HPDE6-E6E7 (cell line): ENCODE results near the gene LRIT2.
A peak's percentile ranks its signal among the peaks of the same experiment; 100 is the strongest.

ENCODE experiments used
- DNase-seq: peaks from one replicate; pipeline ENCODE4 v3.0.0; 2011; ENCODE audit warnings: missing footprints; ENCODE audit errors: extremely low spot score

The LRIT2 gene, protein sequence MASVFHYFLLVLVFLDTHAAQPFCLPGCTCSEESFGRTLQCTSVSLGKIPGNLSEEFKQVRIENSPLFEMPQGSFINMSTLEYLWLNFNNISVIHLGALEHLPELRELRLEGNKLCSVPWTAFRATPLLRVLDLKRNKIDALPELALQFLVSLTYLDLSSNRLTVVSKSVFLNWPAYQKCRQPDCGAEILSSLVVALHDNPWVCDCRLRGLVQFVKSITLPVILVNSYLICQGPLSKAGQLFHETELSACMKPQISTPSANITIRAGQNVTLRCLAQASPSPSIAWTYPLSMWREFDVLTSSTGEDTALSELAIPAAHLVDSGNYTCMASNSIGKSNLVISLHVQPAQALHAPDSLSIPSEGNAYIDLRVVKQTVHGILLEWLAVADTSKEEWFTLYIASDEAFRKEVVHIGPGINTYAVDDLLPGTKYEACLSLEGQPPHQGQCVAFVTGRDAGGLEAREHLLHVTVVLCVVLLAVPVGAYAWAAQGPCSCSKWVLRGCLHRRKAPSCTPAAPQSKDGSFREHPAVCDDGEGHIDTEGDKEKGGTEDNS

DNA sequence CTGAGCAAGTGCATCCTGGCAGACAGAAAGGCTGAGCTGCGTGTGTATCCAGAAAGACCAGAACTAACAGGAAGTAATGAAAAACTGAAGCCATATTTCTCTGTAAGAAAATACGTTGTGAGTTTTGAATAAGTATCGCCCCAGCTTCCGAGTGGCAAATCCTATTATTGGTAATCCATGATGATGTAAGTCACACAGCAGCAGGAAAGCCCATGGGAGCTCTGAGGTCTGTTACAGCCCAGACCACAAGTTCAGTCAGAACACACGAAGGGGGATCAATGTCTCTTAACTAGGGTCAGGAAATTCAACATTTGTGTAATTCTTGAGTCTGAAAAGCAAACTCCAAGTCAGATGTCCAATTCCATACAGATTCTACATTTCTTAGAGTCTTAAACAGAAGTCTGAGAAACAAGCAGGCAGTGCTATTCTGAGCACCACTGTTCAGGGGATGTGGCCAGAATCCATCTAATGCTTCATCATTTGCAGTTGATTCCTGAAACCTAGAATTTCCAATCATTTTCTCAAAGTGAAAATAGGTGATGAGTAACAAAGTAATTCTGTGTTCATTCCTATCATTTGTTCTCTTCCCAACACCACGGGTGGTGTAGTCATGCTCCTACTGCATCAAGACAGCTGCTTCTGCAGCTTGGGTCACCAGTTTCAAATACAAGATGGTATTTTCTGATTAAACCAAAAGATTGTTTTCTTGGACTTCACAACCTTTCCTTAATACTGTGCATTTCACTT, at the start of gene LRIT2:
Gene LRIT2 (minus strand): TSS at position 118 of the 747 bp plus-strand sequence. CDS start 24 bp downstream, at position 94.
- DNase-seq = no peak

DNA sequence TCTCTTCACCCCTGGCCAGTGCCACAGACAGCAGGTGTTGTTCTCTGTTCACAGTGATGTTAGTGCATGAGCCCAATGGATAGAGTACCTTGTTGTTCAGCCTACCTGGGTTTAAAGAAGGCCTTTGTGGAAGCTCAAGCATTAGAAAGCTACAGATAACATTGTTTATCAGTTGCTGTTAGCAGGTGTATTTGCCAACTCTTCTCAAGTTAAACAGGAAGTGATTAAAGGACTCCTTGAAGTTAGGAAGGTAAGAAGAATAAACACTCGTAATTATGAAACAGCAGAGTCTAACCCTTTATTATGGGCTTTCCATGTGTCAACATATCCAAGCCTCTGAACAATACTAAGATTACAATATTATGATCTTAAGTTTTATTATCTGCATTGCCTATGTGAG, 45.4 kb upstream of the LRIT2 start:
- no peak for DNase-seq

DNA sequence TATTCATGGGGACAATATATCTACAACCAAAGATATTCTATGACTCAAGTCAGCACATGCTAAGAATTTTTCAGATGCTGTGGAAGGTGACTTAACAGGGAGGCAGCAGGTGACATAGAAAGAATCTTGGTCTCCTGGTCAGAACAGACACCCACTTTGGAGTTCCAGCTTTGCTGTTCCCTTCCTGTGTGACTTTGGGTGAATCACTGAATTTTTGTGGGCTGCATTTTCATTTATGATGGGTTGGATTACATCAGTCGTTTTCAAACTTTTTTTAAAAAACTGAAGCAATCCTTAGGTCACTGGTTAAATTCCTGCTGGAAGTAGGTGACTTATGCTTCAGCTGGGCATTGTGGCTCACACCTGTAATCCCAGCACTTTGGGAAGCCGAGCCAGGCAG, 44.4 kb upstream of the LRIT2 start:
- peak; percentile 10 for DNase-seq

DNA sequence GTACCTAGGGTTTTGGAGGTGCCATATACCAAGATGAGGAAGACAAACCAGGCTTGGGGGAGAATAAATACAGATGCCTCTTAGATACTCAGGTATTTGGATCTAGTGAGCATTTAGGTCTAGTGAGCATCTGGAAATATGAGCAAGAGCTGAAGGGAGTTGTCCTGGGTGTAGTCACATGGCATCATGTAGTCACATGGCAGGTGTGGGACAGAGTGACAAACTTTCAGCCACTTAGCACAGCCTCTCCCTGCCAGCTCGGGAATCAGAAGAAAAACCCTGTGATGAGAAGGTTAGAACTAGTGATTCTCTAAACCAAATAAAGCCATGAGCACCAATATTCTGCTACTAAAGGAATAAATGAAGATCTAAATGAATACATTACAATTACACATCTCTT, 43.8 kb upstream of the LRIT2 start:
- no peak for DNase-seq

DNA sequence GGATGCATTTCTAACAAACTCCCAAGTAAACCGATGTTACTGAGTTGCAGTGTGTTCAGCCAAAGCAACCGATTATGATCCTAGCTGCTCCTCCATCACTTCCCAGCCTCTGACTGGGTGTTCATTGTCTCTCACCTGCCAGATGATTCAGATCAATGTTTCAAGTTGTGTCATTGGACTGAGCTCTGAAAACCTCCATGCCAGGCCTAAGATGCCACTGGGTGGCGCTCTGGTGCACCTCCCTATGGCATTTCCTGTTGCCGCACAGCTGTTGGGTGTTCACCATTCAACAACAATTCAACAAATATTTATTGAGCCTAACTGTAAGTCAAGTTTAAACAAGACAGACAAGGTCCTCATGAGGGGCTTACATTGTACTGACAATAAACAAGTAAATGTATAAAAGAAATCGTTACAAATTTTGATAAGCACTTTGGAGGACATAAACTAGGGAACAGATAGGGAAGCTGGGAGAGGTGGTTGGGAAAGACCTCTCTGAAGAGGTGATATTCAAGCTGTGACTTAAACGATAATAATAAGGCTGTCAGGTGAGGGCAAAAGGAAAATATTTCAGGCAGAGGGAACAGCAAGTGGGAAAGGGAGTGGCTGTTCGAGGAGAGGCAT, 42.3 kb upstream of the LRIT2 start:
- DNase-seq = peak; percentile 14

DNA sequence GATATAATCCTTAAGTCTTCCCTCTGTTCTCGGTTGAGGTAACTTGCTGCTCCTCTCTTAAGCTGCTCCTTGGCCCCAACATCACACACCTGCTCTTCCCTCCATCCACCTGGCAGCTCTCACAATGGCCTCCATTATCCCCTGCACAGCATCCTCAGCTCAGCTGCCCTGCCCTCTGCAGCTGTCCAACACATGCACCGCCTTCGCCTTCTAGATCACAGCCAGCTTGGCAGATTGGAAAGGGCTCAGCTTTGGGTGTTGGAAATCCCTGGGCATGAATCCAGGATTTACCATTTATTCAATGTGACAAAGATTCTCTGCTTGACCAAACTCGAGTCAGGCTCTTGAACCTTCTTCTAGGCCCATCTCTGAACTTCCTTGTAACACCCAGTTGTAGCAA, 40.1 kb upstream of the LRIT2 start:
- DNase-seq = no peak

DNA sequence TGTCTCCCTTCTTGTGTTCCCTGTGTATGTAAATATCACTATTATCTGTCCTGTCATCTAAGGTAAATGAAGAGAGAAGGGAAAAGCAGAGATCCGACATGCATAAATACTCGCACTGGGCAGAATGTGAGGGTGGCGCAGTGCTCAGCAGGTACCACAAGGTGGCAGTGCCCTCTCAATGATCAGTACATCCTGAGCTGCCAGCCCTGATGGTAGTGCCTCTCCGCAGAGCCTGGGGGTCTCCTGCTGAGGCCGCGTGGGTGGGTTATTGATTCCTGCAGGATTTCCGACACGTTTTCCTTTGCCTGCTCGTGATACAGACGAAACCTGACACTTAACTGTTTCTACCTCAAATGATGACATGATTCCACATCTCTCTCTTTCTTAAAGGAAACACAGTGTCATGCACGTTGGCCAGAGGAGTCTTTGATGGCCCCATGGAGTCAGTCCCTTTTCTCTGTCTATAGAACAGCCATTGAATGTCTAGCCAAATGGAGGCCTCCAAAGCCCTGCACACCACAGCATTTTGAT, 39.3 kb upstream of the LRIT2 start:
- DNase-seq = peak; percentile 53

DNA sequence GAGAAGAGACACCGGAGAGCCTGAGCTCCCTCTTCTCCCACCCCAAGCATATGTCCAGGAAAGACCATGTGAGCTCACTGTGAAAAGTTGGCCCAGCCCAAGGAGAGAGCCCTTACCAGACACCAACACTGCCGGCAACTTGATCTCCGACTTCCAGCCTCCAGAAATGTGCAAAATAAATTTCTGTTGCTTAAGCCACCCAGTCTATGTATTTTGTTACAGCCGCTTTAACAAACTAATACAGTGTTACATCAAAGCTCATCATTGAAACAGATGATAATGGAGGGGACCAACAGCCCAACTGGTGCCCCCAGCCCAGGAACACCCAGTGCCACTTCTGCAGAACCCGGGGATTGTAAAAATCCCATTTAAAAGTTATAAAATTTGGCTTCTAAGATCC, 38.4 kb upstream of the LRIT2 start:
- DNase-seq = no peak

DNA sequence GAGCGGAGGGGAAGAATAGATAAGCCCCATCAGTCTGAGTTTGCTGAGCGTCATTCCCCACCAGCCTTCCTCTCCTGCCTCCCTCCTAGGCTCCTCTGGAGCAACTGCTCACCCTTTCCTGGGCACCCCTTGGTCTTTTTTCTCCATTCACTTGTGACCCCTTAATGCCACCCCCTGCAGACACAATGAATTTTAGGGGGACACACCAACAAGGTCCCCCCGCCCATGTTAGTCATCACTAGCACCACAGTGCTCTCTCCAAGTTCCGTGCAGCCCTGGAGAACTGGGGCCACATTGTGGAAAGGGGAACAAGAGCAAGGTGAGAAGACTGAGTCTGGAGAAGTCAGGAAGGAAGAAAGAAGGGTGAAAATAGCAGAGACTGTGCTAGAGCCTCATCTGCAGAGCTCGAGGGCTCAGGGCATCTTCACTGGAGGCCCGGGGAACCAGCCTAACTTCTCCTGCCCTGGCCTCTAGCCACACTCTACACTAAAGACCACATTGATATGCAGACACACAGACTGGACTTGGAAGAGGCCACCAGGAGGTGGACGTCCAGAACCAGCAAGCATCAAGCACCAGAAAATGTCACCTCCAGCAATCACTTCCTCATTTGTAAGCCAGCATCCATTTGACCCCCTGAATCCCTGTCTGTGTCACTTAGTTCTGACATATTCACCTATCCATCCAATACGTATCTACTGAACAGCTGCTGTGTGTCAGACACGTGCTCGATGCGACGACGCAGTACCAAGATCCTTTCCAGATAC, 37.0 kb upstream of the LRIT2 start:
- DNase-seq = no peak

DNA sequence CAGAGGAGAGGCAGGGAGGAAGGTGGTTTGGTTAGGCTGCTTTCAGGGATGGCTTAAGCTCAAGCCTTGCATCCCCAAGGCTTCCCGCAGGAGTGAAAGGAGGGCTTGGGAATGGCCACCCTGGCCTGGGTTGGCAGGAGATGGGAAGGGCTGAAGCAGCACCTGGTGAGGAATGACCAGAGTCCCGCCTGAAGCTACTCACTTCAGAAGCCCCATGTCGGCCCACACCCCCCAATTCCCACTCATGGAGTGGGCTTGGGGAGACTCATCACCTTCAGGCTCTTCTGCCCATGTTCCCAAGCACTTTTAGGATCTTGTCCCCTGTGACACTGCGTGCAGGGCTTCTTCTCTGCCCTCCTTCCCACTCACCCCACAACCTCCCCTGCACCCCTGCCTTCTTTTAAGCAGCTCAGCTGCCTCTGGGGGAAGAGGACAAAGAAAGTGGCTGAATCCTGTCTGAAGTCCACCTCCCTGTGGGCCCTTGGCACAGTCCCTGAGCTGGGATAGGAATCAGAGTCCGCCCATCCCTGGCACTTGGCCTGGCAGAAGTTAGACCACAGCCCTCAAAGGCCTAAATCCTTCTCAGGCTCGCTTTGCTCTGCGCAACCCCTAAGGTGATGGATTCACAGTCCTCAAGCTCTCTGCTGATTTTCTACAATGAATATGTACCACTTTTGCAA, 36.0 kb upstream of the LRIT2 start:
- no peak for DNase-seq

DNA sequence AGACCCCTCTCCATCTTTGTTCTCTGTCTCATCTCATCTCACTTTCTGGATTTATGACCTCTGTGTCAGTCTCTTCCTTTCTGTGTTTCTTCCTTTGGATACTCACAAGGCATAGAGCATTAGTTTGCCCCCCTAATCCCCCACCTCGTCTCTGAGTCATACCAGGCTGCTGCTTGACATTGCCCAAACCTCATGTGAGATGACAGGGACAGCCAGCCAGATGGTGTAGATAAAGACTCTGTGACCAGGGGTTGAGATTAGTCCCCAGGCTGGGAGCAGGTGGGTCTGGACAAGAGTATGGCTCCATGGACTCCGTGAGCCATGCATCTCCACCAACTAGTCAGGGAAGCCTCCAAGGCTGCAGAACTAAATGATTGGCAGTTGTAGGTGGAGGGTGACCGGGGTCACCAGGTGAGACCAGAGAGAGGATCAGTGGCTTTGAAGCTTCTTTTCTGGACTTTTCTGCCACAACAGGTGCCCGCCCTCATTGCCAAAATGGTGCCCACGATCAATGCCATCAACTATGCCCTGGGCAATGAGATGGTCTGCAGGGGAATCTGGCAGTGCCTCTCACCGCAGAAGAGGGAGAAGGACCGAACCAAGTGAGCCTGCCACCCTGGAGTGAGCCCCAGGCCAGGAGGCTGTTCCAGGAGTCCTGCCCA, 32.8 kb upstream of the LRIT2 start:
- DNase-seq = no peak

DNA sequence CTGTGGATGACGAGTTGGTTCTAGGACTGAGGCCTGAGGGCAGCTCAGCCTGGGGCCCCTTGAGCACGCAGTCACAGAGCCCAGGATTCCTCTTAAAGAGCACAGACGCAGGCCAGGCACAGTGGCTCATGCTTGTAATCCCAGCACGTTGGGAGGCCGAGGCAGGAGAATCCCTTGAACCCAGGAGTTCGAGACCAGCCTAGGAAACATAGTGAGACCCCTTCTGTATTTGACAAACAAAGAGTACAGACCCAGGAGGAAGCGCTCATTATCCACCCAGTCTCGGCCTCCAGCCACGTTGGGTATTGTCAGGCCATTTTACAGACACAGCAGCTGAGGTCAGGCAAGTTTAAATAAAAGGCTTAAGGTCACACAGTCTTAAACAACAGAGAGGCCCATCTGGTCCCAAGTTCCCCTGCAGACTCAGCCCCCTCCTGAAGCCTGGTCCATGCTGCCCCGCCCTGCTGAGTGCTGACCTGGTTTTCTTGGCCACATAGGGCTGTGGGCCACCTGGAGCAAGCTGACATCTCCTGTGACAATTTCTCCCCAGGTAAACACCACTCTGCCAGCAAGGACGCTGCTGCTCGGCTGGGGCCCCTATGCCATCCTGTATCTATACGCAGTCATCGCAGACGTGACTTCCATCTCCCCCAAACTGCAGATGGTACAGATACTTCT, 32.1 kb upstream of the LRIT2 start:
- DNase-seq = no peak

DNA sequence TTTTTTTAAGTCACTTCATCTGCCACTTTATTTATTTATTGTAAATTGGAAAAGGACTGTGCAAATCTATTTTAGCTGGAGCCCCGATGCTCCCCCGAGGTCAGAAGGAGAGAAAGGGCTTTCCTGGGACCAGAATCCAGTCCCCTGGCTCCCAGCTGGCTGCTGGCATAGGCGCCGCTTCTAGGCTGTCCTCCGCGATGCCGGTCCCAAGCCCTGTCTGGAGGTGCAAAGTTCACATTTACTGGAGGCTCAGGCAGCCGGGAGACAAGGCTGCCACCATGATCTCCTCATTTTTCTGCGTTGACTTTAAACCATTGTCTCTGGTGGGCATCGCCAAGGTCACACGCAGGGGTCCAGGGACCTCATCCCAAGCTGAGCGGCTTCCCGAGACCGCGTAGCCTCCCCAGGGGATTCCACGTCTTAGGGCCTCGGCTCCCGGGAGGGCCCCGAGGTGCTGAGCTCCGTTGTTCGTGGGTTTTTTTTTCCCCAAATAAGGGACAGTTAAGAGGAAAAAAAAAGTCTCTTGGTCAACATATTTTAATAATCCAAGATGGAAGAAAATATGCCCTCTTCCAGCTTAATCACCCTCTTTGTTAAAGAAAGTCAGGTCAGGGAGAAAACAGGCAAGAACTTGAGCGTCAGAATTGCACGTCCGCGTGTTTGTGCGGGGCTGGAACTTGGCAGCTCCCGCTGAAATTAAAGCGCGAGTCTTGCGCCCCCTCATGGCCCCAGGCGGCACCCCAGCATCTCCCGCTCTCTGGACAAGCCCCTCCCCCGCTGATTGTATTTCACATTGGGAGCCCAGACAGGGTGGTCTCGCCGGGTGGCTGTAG, 31.4 kb upstream of the LRIT2 start:
- DNase-seq = peak; percentile 22

DNA sequence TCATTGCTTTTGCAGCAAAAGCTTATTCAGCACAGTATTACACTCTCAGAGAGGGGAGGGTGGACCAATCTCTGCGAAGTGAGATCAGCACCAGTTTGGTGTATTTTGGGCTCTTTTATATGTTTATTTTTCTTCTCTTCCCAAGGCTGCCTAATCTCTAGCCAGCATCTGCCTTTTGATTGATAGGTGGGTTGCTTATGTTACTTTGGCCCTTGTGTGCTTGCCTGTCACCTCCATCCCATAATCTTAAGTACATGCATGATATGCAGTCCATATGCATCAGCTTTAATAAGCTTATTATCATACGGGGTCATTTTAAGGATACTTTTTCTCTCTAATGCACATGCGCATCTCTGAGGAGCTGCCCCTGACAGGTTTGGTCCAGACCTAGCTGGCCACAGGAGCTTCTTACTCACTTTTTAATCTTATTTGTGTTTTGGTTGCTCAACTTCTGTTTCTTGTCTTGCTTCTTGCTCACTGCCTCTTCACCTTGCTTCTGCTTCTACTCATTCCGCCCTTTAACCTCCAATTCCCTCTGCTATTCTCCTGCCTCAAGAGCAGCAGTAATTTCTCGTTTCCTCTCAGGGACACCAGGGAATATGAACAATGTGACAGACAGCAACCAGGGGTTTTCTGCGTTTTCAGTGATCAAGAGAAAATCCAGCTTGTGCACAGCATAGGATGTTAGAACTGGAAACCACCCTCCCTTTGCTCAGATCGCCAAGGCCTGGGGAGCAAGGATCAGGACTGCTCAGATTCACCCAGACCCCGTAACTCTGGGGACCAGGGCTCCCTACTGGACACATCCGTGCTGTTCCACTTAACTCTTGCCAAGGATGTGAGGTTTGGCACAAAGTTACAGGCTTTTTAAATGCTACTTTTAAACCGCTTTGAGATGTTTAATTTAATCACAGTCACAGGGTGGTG, 29.5 kb upstream of the LRIT2 start:
- DNase-seq = no peak

DNA sequence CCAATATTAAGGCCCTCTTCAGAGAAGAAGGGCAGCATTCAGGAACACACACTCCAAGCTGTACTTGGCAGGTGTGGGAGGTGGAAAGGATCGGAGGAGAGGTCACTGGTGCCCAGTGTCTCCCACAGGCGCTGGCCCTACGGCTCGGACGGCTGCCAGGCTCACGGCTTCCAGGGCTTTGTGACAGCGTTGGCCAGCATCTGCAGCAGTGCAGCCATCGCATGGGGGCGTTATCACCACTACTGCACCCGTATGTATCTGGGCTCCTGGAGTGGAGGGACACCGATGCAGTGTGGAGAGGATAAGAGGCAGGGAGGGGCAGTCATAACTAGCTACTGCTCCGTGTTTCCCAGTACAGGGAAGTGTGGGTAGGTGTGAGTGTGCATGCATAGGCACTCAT, 23.4 kb upstream of the LRIT2 start:
- DNase-seq = no peak

DNA sequence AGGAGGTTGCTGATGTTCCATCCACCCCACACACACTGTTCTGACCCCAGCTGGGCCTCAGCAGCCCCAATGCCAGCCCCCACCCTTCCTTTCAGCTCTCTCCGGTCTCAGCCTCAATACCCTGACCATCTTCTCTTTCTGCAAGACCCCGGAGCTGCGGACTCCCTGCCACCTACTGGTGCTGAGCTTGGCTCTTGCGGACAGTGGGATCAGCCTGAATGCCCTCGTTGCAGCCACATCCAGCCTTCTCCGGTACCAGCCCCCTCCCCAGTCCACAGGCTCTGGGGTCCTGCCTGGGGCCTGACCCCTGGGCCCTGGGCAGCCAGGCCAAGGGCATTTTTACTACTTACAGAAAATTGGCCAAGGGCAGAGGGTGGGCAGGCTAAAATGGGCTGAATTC, 22.2 kb upstream of the LRIT2 start:
- no peak for DNase-seq

DNA sequence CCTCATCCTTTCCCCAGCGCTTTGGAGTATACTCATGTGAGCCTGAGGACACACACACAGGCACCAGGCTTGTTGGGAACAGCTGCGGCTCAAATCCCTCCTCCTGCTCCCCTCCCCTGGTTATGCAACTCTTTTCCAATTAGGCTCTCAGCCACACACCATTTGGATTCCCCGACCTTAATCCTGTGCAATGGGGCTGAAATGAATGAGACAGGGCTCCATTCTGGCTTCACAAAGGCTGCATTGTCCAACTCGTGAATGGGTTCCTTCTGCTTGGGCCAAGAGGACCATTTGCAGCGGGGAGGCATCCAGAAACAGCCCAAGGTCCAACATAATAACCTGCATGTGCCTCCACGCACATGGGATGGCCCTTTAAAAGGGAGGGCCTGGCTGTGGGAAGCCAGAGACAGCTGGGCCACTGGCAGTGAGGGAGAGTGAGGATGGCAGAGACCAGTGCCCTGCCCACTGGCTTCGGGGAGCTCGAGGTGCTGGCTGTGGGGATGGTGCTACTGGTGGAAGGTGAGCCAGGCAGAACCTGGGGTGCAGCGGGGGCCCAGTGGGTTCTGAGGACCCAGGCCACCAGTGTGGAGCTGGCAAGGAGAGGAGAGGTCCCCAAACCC, 19.4 kb upstream of the LRIT2 start, which contains the start of gene RGR:
Gene RGR (plus strand): TSS at position 403 of the 620 bp plus-strand sequence. CDS start 38 bp downstream, at position 441.
- no peak for DNase-seq
